ENCODE data around the gene CHCHD3.

DNA sequence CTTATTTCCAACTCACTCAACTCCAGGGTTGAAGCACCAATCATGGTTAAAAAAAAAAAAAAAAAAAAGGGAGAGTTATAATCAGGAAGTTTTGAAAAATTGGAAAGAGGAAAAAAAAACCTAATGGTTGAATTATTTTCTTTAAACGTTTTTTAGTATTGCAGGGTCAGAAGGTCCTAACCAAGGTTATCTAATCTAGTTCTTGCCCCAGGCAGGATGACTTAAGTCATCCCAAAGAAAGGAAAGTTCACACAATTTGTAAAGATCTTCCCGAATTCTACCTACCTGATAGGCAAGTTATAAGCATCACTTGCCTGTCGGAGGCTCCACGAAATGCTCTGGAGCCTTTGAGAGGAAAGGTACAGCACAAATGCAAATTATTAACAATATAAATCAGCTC, 297.5 kb downstream of the CHCHD3 start:
- TF ChIP-seq SUZ12 (IDR thresholded peaks at IDR 0.05; ENCODE audit: extremely low read depth, insufficient read depth, insufficient read length) (no peak), YY1 (IDR thresholded peaks at IDR 0.05; ENCODE audit: insufficient read depth, insufficient read length) (no peak)

Measured in NT2/D1 (cell line).